ENCODE data around the gene ENDOV.

Gene ENDOV

GRCh38 chr17:80470603-80471002, 55.6 kb downstream of the ENDOV start:
- no peak for DNase-seq

GRCh38 chr17:80471922-80472321, 57.0 kb downstream of the ENDOV start:
- DNase-seq: no peak

- no peak for DNase-seq
Measured at GRCh38 chr17:80472996-80473395, 58.0 kb downstream of the ENDOV start.

GRCh38 chr17:80473701-80474100, 58.7 kb downstream of the ENDOV start:
- DNase-seq: no peak

GRCh38 chr17:80474231-80474960, 59.4 kb downstream of the ENDOV start:
- no peak for DNase-seq

- DNase-seq: no peak
Measured at GRCh38 chr17:80474961-80475909, 60.3 kb downstream of the ENDOV start.

- DNase-seq: no peak
Measured at GRCh38 chr17:80475910-80476876, 61.2 kb downstream of the ENDOV start, which contains the start of gene NPTX1. Gene NPTX1, minus strand, starts transcription at chr17:80476607. Its CDS starts 161 bp downstream, at chr17:80476446.

- no peak for DNase-seq
Measured at GRCh38 chr17:80476877-80477646, 62.1 kb downstream of the ENDOV start.

- peak; percentile 51 for DNase-seq
Measured at GRCh38 chr17:80477647-80478478, 62.9 kb downstream of the ENDOV start.

GRCh38 chr17:80478487-80479245, 63.7 kb downstream of the ENDOV start:
- no peak for DNase-seq

- DNase-seq: no peak
Measured at GRCh38 chr17:80479246-80479566, 64.2 kb downstream of the ENDOV start.

- DNase-seq: no peak
Measured at GRCh38 chr17:80480248-80480647, 65.3 kb downstream of the ENDOV start.

GRCh38 chr17:80481284-80482057, 66.5 kb downstream of the ENDOV start:
- no peak for DNase-seq

GRCh38 chr17:80482058-80482318, 67.0 kb downstream of the ENDOV start:
- DNase-seq: no peak

GRCh38 chr17:80482555-80483308, 67.8 kb downstream of the ENDOV start:
- DNase-seq: no peak

GRCh38 chr17:80485846-80486245, 70.9 kb downstream of the ENDOV start:
- DNase-seq: no peak

- DNase-seq: no peak
Measured at GRCh38 chr17:80486692-80487091, 71.7 kb downstream of the ENDOV start.

GRCh38 chr17:80487511-80487910, 72.5 kb downstream of the ENDOV start:
- no peak for DNase-seq

All from fibroblast of skin of abdomen (primary cell).